ENCODE data around the gene ZNF407. TPM values are rescaled to one million over a fixed set of nuclear protein-coding genes. Genes with fewer than 3 reads are reported as not detected.

Gene ZNF407
- total RNA-seq, 1 experiment from 2014 or later = 18.1 TPM

GRCh38 chr18:74950479-74950878 is 352.8 kb downstream of the ZNF407 start:
- no peaks in the 10 kb centered on the region for H3K36me3 ChIP-seq (ENCODE audit: insufficient read depth, low read length)
- no peaks in the 10 kb centered on the region for H3K9me2 ChIP-seq (replicated peaks; ENCODE audit: insufficient read depth, low read length)
- H3K9me3 ChIP-seq (ENCODE audit: low read length) = no peaks in the 10 kb centered on the region
- H3K27me3 ChIP-seq (ENCODE audit: low read length) = no peaks in the 10 kb centered on the region
- no peak for DNase-seq
- H3K4me1 ChIP-seq (ENCODE audit: low read length) = no peaks in the 10 kb centered on the region
- no peak overlapping the region for H3K4me3 ChIP-seq (ENCODE audit: low read length)
- H4K20me1 ChIP-seq (ENCODE audit: insufficient read depth, low read depth, low read length) = 0 out of 2 replicates have a peak, but pooled peaks cover 3% of the 10 kb centered on the region
- no peaks in the 10 kb centered on the region for H3K79me2 ChIP-seq (ENCODE audit: low read length)
- H3K9ac ChIP-seq (ENCODE audit: low read length) = no peak overlapping the region
- H2AFZ ChIP-seq (ENCODE audit: low read length) = no peak overlapping the region
- no peak overlapping the region for H3K4me2 ChIP-seq (ENCODE audit: low read depth, low read length, poor library complexity, severe bottlenecking)
- H3K27ac ChIP-seq (ENCODE audit: low read length) = no peak overlapping the region

GRCh38 chr18:74951165-74951760 is 353.6 kb downstream of the ZNF407 start:
- H3K27ac ChIP-seq (ENCODE audit: low read length) = no peak overlapping the region
- no peaks in the 10 kb centered on the region for H3K79me2 ChIP-seq (ENCODE audit: low read length)
- H3K9ac ChIP-seq (ENCODE audit: low read length) = no peak overlapping the region
- H3K9me2 ChIP-seq (replicated peaks; ENCODE audit: insufficient read depth, low read length) = no peaks in the 10 kb centered on the region
- no peak overlapping the region for H3K4me3 ChIP-seq (ENCODE audit: low read length)
- 0 out of 2 replicates have a peak, but pooled peaks cover 3% of the 10 kb centered on the region for H4K20me1 ChIP-seq (ENCODE audit: insufficient read depth, low read depth, low read length)
- no peak overlapping the region for H2AFZ ChIP-seq (ENCODE audit: low read length)
- H3K36me3 ChIP-seq (ENCODE audit: insufficient read depth, low read length) = no peaks in the 10 kb centered on the region
- DNase-seq = no peak
- no peaks in the 10 kb centered on the region for H3K27me3 ChIP-seq (ENCODE audit: low read length)
- no peak overlapping the region for H3K4me2 ChIP-seq (ENCODE audit: low read depth, low read length, poor library complexity, severe bottlenecking)
- H3K9me3 ChIP-seq (ENCODE audit: low read length) = no peaks in the 10 kb centered on the region
- H3K4me1 ChIP-seq (ENCODE audit: low read length) = no peaks in the 10 kb centered on the region

GRCh38 chr18:74957588-74958224 is 360.0 kb downstream of the ZNF407 start:
- H3K9ac ChIP-seq (ENCODE audit: low read length) = no peak overlapping the region
- H3K79me2 ChIP-seq (ENCODE audit: low read length) = no peaks in the 10 kb centered on the region
- H3K27me3 ChIP-seq (ENCODE audit: low read length) = no peaks in the 10 kb centered on the region
- DNase-seq = no peak
- H4K20me1 ChIP-seq (ENCODE audit: insufficient read depth, low read depth, low read length) = 0 out of 2 replicates have a peak, but pooled peaks cover 6% of the 10 kb centered on the region
- no peak overlapping the region for H3K4me2 ChIP-seq (ENCODE audit: low read depth, low read length, poor library complexity, severe bottlenecking)
- H3K27ac ChIP-seq (ENCODE audit: low read length) = no peak overlapping the region
- H3K9me3 ChIP-seq (ENCODE audit: low read length) = no peaks in the 10 kb centered on the region
- H3K9me2 ChIP-seq (replicated peaks; ENCODE audit: insufficient read depth, low read length) = no peaks in the 10 kb centered on the region
- H3K4me1 ChIP-seq (ENCODE audit: low read length) = peaks cover 4% of the 10 kb centered on the region
- no peak overlapping the region for H3K4me3 ChIP-seq (ENCODE audit: low read length)
- no peak overlapping the region for H2AFZ ChIP-seq (ENCODE audit: low read length)
- no peaks in the 10 kb centered on the region for H3K36me3 ChIP-seq (ENCODE audit: insufficient read depth, low read length)

GRCh38 chr18:74959216-74959615 is 361.5 kb downstream of the ZNF407 start:
- Histone ChIP-seq H3K79me2 (ENCODE audit: low read length) (no peaks in the 10 kb centered on the region), H3K9ac (ENCODE audit: low read length) (no peak overlapping the region), H3K4me3 (ENCODE audit: low read length) (no peak overlapping the region), H4K20me1 (ENCODE audit: insufficient read depth, low read depth, low read length) (0 out of 2 replicates have a peak, but pooled peaks cover 4% of the 10 kb centered on the region), H3K9me3 (ENCODE audit: low read length) (no peaks in the 10 kb centered on the region), H3K36me3 (ENCODE audit: insufficient read depth, low read length) (no peaks in the 10 kb centered on the region), H3K27ac (ENCODE audit: low read length) (no peak overlapping the region), H3K4me2 (ENCODE audit: low read depth, low read length, poor library complexity, severe bottlenecking) (no peak overlapping the region), H3K4me1 (ENCODE audit: low read length) (peaks cover 10% of the 10 kb centered on the region), H2AFZ (ENCODE audit: low read length) (no peak overlapping the region), H3K9me2 (replicated peaks; ENCODE audit: insufficient read depth, low read length) (no peaks in the 10 kb centered on the region), H3K27me3 (ENCODE audit: low read length) (no peaks in the 10 kb centered on the region)
- DNase-seq = no peak

- no peak overlapping the region for H3K9ac ChIP-seq (ENCODE audit: low read length)
- no peaks in the 10 kb centered on the region for H3K79me2 ChIP-seq (ENCODE audit: low read length)
- H4K20me1 ChIP-seq (ENCODE audit: insufficient read depth, low read depth, low read length) = 0 out of 2 replicates have a peak, but pooled peaks cover 4% of the 10 kb centered on the region
- DNase-seq = no peak
- no peaks in the 10 kb centered on the region for H3K9me2 ChIP-seq (replicated peaks; ENCODE audit: insufficient read depth, low read length)
- H3K36me3 ChIP-seq (ENCODE audit: insufficient read depth, low read length) = no peaks in the 10 kb centered on the region
- no peak overlapping the region for H3K4me2 ChIP-seq (ENCODE audit: low read depth, low read length, poor library complexity, severe bottlenecking)
- no peaks in the 10 kb centered on the region for H3K27me3 ChIP-seq (ENCODE audit: low read length)
- no peak overlapping the region for H2AFZ ChIP-seq (ENCODE audit: low read length)
- no peak overlapping the region for H3K4me3 ChIP-seq (ENCODE audit: low read length)
- H3K9me3 ChIP-seq (ENCODE audit: low read length) = no peaks in the 10 kb centered on the region
- H3K4me1 ChIP-seq (ENCODE audit: low read length) = peaks cover 10% of the 10 kb centered on the region
- H3K27ac ChIP-seq (ENCODE audit: low read length) = no peak overlapping the region
These were observed 363.9 kb downstream of the ZNF407 start for GRCh38 chr18:74961596-74961995.

GRCh38 chr18:74963820-74964446 is 366.3 kb downstream of the ZNF407 start:
- H3K9ac ChIP-seq (ENCODE audit: low read length) = no peak overlapping the region
- DNase-seq = peak; percentile 83
- H3K79me2 ChIP-seq (ENCODE audit: low read length) = no peaks in the 10 kb centered on the region
- peaks cover 10% of the 10 kb centered on the region for H3K4me1 ChIP-seq (ENCODE audit: low read length)
- no peak overlapping the region for H3K4me3 ChIP-seq (ENCODE audit: low read length)
- H3K36me3 ChIP-seq (ENCODE audit: insufficient read depth, low read length) = no peaks in the 10 kb centered on the region
- H2AFZ ChIP-seq (ENCODE audit: low read length) = no peak overlapping the region
- H4K20me1 ChIP-seq (ENCODE audit: insufficient read depth, low read depth, low read length) = 0 out of 2 replicates have a peak, but pooled peaks cover 6% of the 10 kb centered on the region
- no peaks in the 10 kb centered on the region for H3K27me3 ChIP-seq (ENCODE audit: low read length)
- no peak overlapping the region for H3K27ac ChIP-seq (ENCODE audit: low read length)
- no peaks in the 10 kb centered on the region for H3K9me2 ChIP-seq (replicated peaks; ENCODE audit: insufficient read depth, low read length)
- no peak overlapping the region for H3K4me2 ChIP-seq (ENCODE audit: low read depth, low read length, poor library complexity, severe bottlenecking)
- no peaks in the 10 kb centered on the region for H3K9me3 ChIP-seq (ENCODE audit: low read length)

GRCh38 chr18:74965682-74966081 is 368.0 kb downstream of the ZNF407 start:
- H4K20me1 ChIP-seq (ENCODE audit: insufficient read depth, low read depth, low read length) = 0 out of 2 replicates have a peak, but pooled peaks cover 5% of the 10 kb centered on the region
- no peaks in the 10 kb centered on the region for H3K27me3 ChIP-seq (ENCODE audit: low read length)
- peaks cover 6% of the 10 kb centered on the region; the same call in 1 of the 2 replicates for H3K4me1 ChIP-seq (ENCODE audit: low read length)
- H3K79me2 ChIP-seq (ENCODE audit: low read length) = no peaks in the 10 kb centered on the region
- H2AFZ ChIP-seq (ENCODE audit: low read length) = no peak overlapping the region
- no peaks in the 10 kb centered on the region for H3K9me3 ChIP-seq (ENCODE audit: low read length)
- no peak overlapping the region for H3K9ac ChIP-seq (ENCODE audit: low read length)
- no peaks in the 10 kb centered on the region for H3K36me3 ChIP-seq (ENCODE audit: insufficient read depth, low read length)
- no peak overlapping the region for H3K4me2 ChIP-seq (ENCODE audit: low read depth, low read length, poor library complexity, severe bottlenecking)
- no peak overlapping the region for H3K27ac ChIP-seq (ENCODE audit: low read length)
- no peaks in the 10 kb centered on the region for H3K9me2 ChIP-seq (replicated peaks; ENCODE audit: insufficient read depth, low read length)
- no peak for DNase-seq
- H3K4me3 ChIP-seq (ENCODE audit: low read length) = no peak overlapping the region

- Histone ChIP-seq H3K27ac (ENCODE audit: low read length) (no peak overlapping the region), H3K4me3 (ENCODE audit: low read length) (no peak overlapping the region), H3K9me3 (ENCODE audit: low read length) (no peaks in the 10 kb centered on the region), H3K4me1 (ENCODE audit: low read length) (peaks cover 6% of the 10 kb centered on the region; the same call in 1 of the 2 replicates), H3K9ac (ENCODE audit: low read length) (no peak overlapping the region), H3K4me2 (ENCODE audit: low read depth, low read length, poor library complexity, severe bottlenecking) (no peak overlapping the region), H3K9me2 (replicated peaks; ENCODE audit: insufficient read depth, low read length) (no peaks in the 10 kb centered on the region), H2AFZ (ENCODE audit: low read length) (no peak overlapping the region), H3K36me3 (ENCODE audit: insufficient read depth, low read length) (no peaks in the 10 kb centered on the region), H4K20me1 (ENCODE audit: insufficient read depth, low read depth, low read length) (0 out of 2 replicates have a peak, but pooled peaks cover 5% of the 10 kb centered on the region), H3K27me3 (ENCODE audit: low read length) (no peaks in the 10 kb centered on the region), H3K79me2 (ENCODE audit: low read length) (no peaks in the 10 kb centered on the region)
- DNase-seq = no peak
These were observed 369.8 kb downstream of the ZNF407 start for GRCh38 chr18:74967438-74967837.

Measured in Karpas-422 (cell line).